IMR-90 (cell line): ENCODE results near the gene GPI. TPM values are rescaled to one million over a fixed set of nuclear protein-coding genes. Genes with fewer than 3 reads are reported as not detected.

Experiments
- ATAC-seq: fragments of 200-7000 bp; cut with Tn5 transposase; 2 replicates; pipeline ENCODE4 v1.9.1; 2020; ENCODE audit warnings: low read depth, mild to moderate bottlenecking, moderate library complexity
- BruUV-seq: library from RNA; stranded (reverse); fragments of 400-500 nt; replicated peaks from 2 replicates; lab custom pipeline; 2021; lab: Mats Ljungman, UMichigan
- CTCF ChIA-PET: fragments of 300-600 bp; formaldehyde crosslinking; extraction: SDS; loops from one replicate; lab custom pipeline; 2021; ENCODE audit warnings: antibody characterized with exemption; lab: Yijun Ruan, JAX
- POLR2A ChIA-PET: fragments of 300-600 bp; sonication (Branson Sonifier 250); formaldehyde crosslinking; loops from one replicate; lab custom pipeline; 2022; ENCODE audit warnings: antibody characterized with exemption; ENCODE audit not compliant: unreplicated experiment; lab: Charles Lee
- DNase-seq: peaks from one replicate; pipeline ENCODE4 v3.0.0; 2013
- H2AFZ ChIP-seq: replicated peaks from 2 replicates; pipeline ENCODE3; 2013; ENCODE audit warnings: low read length, mild to moderate bottlenecking; ENCODE audit not compliant: poor library complexity
- H2AK5ac ChIP-seq: 2 replicates; pipeline ENCODE4 v1.6.1; 2013; ENCODE audit warnings: low read depth, low read length, inconsistent platforms
- H2AK9ac ChIP-seq: replicated peaks from 2 replicates; pipeline ENCODE3; 2013; ENCODE audit warnings: mild to moderate bottlenecking, low read depth, low read length, moderate library complexity; ENCODE audit not compliant: poor library complexity
- H2BK120ac ChIP-seq: 2 replicates; pipeline ENCODE4 v1.6.1; 2013; ENCODE audit warnings: low read depth, low read length, inconsistent platforms
- H2BK15ac ChIP-seq: 3 replicates; pipeline ENCODE4 v1.6.1; 2013; ENCODE audit warnings: low read depth, low read length, inconsistent platforms
- H2BK20ac ChIP-seq: 2 replicates; pipeline ENCODE4 v1.6.1; 2013; ENCODE audit warnings: low read depth, mild to moderate bottlenecking, inconsistent platforms, low read length, moderate library complexity
- H2BK5ac ChIP-seq: 2 replicates; pipeline ENCODE4 v1.6.1; 2013; ENCODE audit warnings: mild to moderate bottlenecking, low read depth, low read length, inconsistent platforms; ENCODE audit not compliant: poor library complexity, severe bottlenecking
- H3K14ac ChIP-seq: replicated peaks from 2 replicates; pipeline ENCODE4 v1.6.1; 2013; ENCODE audit warnings: low read depth, low read length, inconsistent platforms
- H3K18ac ChIP-seq: 2 replicates; pipeline ENCODE4 v1.6.1; 2013; ENCODE audit warnings: low read depth, low read length, control low read depth
- H3K23ac ChIP-seq: 2 replicates; pipeline ENCODE4 v1.6.1; 2013; ENCODE audit warnings: low read depth, low read length, inconsistent platforms
- H3K27ac ChIP-seq: 2 replicates; pipeline ENCODE4 v1.5.1; 2013; ENCODE audit warnings: mild to moderate bottlenecking, control low read depth, low read length; ENCODE audit not compliant: insufficient read depth
- H3K27me3 ChIP-seq: 2 replicates; pipeline ENCODE4 v1.6.1; 2013; ENCODE audit warnings: low read length; ENCODE audit not compliant: control insufficient read depth, insufficient read depth
- H3K36me3 ChIP-seq: 2 replicates; pipeline ENCODE4 v1.6.1; 2013; ENCODE audit warnings: low read length, mixed read lengths; ENCODE audit not compliant: control insufficient read depth, insufficient read depth
- H3K4ac ChIP-seq: 2 replicates; pipeline ENCODE4 v1.6.1; 2013; ENCODE audit warnings: low read depth, low read length, inconsistent platforms
- H3K4me1 ChIP-seq: 2 replicates; pipeline ENCODE4 v1.6.1; 2013; ENCODE audit warnings: low read length, mixed read lengths; ENCODE audit not compliant: control insufficient read depth, insufficient read depth
- H3K4me2 ChIP-seq: 2 replicates; pipeline ENCODE4 v1.6.1; 2013; ENCODE audit warnings: low read depth, mild to moderate bottlenecking, control low read depth, low read length, moderate library complexity
- H3K4me3 ChIP-seq: 2 replicates; pipeline ENCODE4 v1.5.1; 2013; ENCODE audit warnings: low read depth, mild to moderate bottlenecking, control low read depth, low read length, moderate library complexity; ENCODE audit not compliant: insufficient read depth
- H3K56ac ChIP-seq: 2 replicates; pipeline ENCODE4 v1.6.1; 2013; ENCODE audit warnings: low read length, inconsistent platforms; ENCODE audit not compliant: insufficient read depth; ENCODE audit errors: extremely low read depth
- H3K79me1 ChIP-seq, 2 experiments: 2 replicates each; pipeline ENCODE4 v1.6.1; 2013; ENCODE audit warnings: low read length in 2 of 2, inconsistent platforms in 1 of 2, low read depth in 1 of 2
- H3K9ac ChIP-seq: 2 replicates; pipeline ENCODE4 v1.6.1; 2013; ENCODE audit warnings: low read depth, low read length, control low read depth
- H3K9me1 ChIP-seq: 2 replicates; pipeline ENCODE4 v1.6.1; 2013; ENCODE audit warnings: low read length, inconsistent platforms; ENCODE audit not compliant: insufficient read depth
- H3K9me3 ChIP-seq: 2 replicates; pipeline ENCODE4 v1.6.1; 2013; ENCODE audit warnings: low read length; ENCODE audit not compliant: control insufficient read depth, insufficient read depth
- H4K20me1 ChIP-seq: 2 replicates; pipeline ENCODE4 v1.6.1; 2013; ENCODE audit warnings: low read length, inconsistent platforms; ENCODE audit not compliant: insufficient read depth
- H4K5ac ChIP-seq: 2 replicates; pipeline ENCODE4 v1.6.1; 2013; ENCODE audit warnings: mild to moderate bottlenecking, low read depth, low read length, control low read depth
- H4K8ac ChIP-seq, 2 experiments: 2 replicates each; pipeline ENCODE4 v1.6.1; 2013; ENCODE audit warnings: low read depth in 2 of 2, low read length in 2 of 2, control low read depth in 1 of 2, inconsistent platforms in 1 of 2
- H4K91ac ChIP-seq: 2 replicates; pipeline ENCODE4 v1.6.1; 2013; ENCODE audit warnings: low read depth, low read length, inconsistent platforms; ENCODE audit not compliant: insufficient read depth
- CHD1 ChIP-seq: IDR thresholded peaks from 2 replicates; pipeline ENCODE4 v1.6.1; 2012; ENCODE audit warnings: low read depth, low read length, improper control_type of control experiment
- POLR2A ChIP-seq: IDR thresholded peaks from 2 replicates; pipeline ENCODE4 v1.6.1; 2012; ENCODE audit warnings: mild to moderate bottlenecking, low read depth, low read length
- WGBS, 2 experiments: methylation state at CpG; one replicate each; pipeline versions ENCODE4 v1.1.5 to v1.1.7; 2013; ENCODE audit warnings: missing lambda C conversion rate in 2 of 2; ENCODE audit not compliant: insufficient read length in 1 of 2; ENCODE audit errors: extremely low coverage in 2 of 2; 5-methylcytosine and 5-hydroxymethylcytosine counted together
- dilution Hi-C: fragments of 300-500 bp; cut with HindIII; formaldehyde crosslinking; loops from one replicate; pipeline ENCODE4 v1.14.3; 2018; ENCODE audit warnings: low sequenced_read_pairs; ENCODE audit not compliant: unreplicated experiment
- in situ Hi-C: fragments of 300-500 bp; cut with MboI; formaldehyde crosslinking; loops from 3 replicates; pipeline ENCODE4 v1.14.3; 2019; ENCODE audit warnings: low sequenced_read_pairs, inconsistent platforms, mixed read lengths
- intact Hi-C: fragments of 100-400 bp; cut with micrococcal nuclease; formaldehyde crosslinking; loops from 2 replicates; pipeline ENCODE4 v1.10.0; 2022
- polyA plus RNA-seq, 3 experiments: library from polyadenylated mRNA; depleted of rRNA; stranded (reverse); fragments of >200 nt; gene quantifications; 2 replicates each; pipeline ENCODE4 v1.2.3, GENCODE V29; 2012; ENCODE audit warnings: low replicate concordance in 1 of 3
- total RNA-seq: library from RNA; depleted of rRNA; stranded (reverse); fragments of >200 nt; gene quantifications from 2 replicates; pipeline ENCODE4 v1.2.3, GENCODE V29; 2012

The GPI gene
- total and polyA plus RNA-seq, 2 of the 4 experiments (the other 2 are of a cell fraction): 147 to 239 TPM

- Histone ChIP-seq H2BK5ac (no peak overlapping the region), H3K4ac (no peak overlapping the region), H3K56ac (no peak overlapping the region), H3K9me1 (peaks cover 30% of the 10 kb centered on the region), H2AK9ac (peak overlapping the region; percentile 47), H2AK5ac (no peak overlapping the region), H2BK120ac (no peak overlapping the region), H3K4me3 (no peak overlapping the region), H3K79me1 (peaks cover 31 to 63% of the 10 kb centered on the region in 2 experiments), H3K27ac (no peak overlapping the region), H4K91ac (no peak overlapping the region), H4K8ac (no peak overlapping the region), H3K23ac (no peak overlapping the region), H3K4me1 (peaks cover 15% of the 10 kb centered on the region), H3K14ac (no peak overlapping the region), H2BK15ac (no peak overlapping the region), H3K36me3 (peaks cover 43% of the 10 kb centered on the region), H3K27me3 (no peaks in the 10 kb centered on the region), H3K9ac (no peak overlapping the region), H3K18ac (no peak overlapping the region), H3K9me3 (no peaks in the 10 kb centered on the region), H2AFZ (no peak overlapping the region), H2BK20ac (no peak overlapping the region), H4K20me1 (peaks cover 37% of the 10 kb centered on the region), H4K5ac (no peak overlapping the region), H3K4me2 (no peak overlapping the region)
- no peak for DNase-seq
- dilution Hi-C loops (no loop called here), in situ Hi-C loops (no loop called here), intact Hi-C loops (loop anchor here (5.0 kb wide), 1 partner anchor 35 kb away; the partner anchor contains the start of gene PDCD2L)
- ChIA-PET POLR2A (no interaction called here), CTCF (no interaction called here)
- no peak for ATAC-seq
- TF ChIP-seq CHD1 (no peak), POLR2A (no peak)
- BruUV-seq: no TSS peak
- WGBS, 2 experiments: 100% methylated on average over 2 of the region's 8 CpGs; no CpG with 5 or more reads in 1 of the 2 experiments
Observed at GRCh38 chr19:34367624-34367957, 2.6 kb downstream of the GPI start.
